Adrenal gland (tissue), 12 donors: ENCODE results near the gene ATP8B3. TPM values are rescaled to one million over a fixed set of nuclear protein-coding genes. Genes with fewer than 3 reads are reported as not detected.

Experiments
- DNase-seq, 7 donors: peaks; one replicate each; pipeline ENCODE4 v3.0.0-alpha.2; 2019 to 2020
- H3K27ac ChIP-seq, 5 donors: fragments of 200-600 bp; sonication (generic) in 4 of 5; 1 replicate in 3 of 5; 2 replicates in 2 of 5; pipeline versions ENCODE4 v1.5.1 to v1.8.0; 2016 to 2020; ENCODE audit warnings: mild to moderate bottlenecking in 1 of 5
- H3K27me3 ChIP-seq: fragments of 200-600 bp; 2 replicates; pipeline ENCODE4 v1.8.0; 2021
- H3K36me3 ChIP-seq, 2 donors: fragments of 200-600 bp; replicated peaks in 1 of 2; 1 replicate in 1 of 2; 2 replicates in 1 of 2; pipeline versions ENCODE4 v1.5.1 to v1.8.0; 2018 to 2022
- H3K4me1 ChIP-seq, 2 donors: fragments of 200-600 bp; replicated peaks in 1 of 2; 1 replicate in 1 of 2; 2 replicates in 1 of 2; pipeline versions ENCODE4 v1.5.1 to v1.8.0; 2018 to 2021
- H3K4me3 ChIP-seq, 4 donors: fragments of 200-600 bp; sonication (generic) in 3 of 4; one replicate each; pipeline ENCODE4 v1.5.1; 2016 to 2018
- H3K9me3 ChIP-seq, 3 donors: fragments of 200-600 bp; sonication (generic) in 1 of 3; replicated peaks in 1 of 3; 1 replicate in 2 of 3; 2 replicates in 1 of 3; pipeline versions ENCODE4 v1.5.1 to v1.8.0; 2016 to 2021
- POLR2A ChIP-seq, 2 donors: fragments of 450-650 bp; IDR thresholded peaks; one replicate each; pipeline ENCODE4 v1.6.1; 2017; ENCODE audit warnings: antibody characterized with exemption in 2 of 2, mild to moderate bottlenecking in 2 of 2, moderate library complexity in 1 of 2
- WGBS, 4 donors: extraction: QIAGEN DNeasy Blood & Tissue Kit in 2 of 4; methylation state at CpG; one replicate each; pipeline versions ENCODE4 v1.1.5 to v1.1.7; 2013 to 2017; 5-methylcytosine and 5-hydroxymethylcytosine counted together
- intact Hi-C, 2 donors: fragments of 100-400 bp; cut with DNase I; formaldehyde crosslinking; loops; one replicate each; pipeline versions ENCODE4 v1.14.1 to v1.15.0; 2022 to 2023
- polyA plus RNA-seq, 3 donors: library from polyadenylated mRNA; stranded (reverse); fragments of 200-250 nt in 2 of 3; fragments of 350-450 nt in 1 of 3; fragmentation: Illumina TruSeq in 1 of 3; extraction: RNeasy Lipid Tissue Mini Kit (QIAGEN cat#74804) in 1 of 3; gene quantifications; one replicate each; pipeline ENCODE4 v1.2.3, GENCODE V29; 2013 to 2014
- total RNA-seq, 9 donors: library from RNA; depleted of rRNA in 4 of 9; stranded (reverse); fragments of >200 nt in 4 of 9; fragments of 120-200 nt in 1 of 9; fragmentation: NEBNext Ultra II Directional in 1 of 9; extraction: Animal tissue kit (Norgen Biotek cat#: 25700) in 1 of 9; gene quantifications; one replicate each; pipeline versions ENCODE4 v1.1.0 to v1.2.4, GENCODE V29; 2013 to 2023
- TF ChIP-seq, protein P1 (sequence below), 6 experiments: fragments of 450-650 bp in 4 of 6; fragments of 200-600 bp in 2 of 6; sonication (generic) in 1 of 6; IDR thresholded peaks; 1 replicate in 5 of 6; 2 replicates in 1 of 6; pipeline versions ENCODE4 v1.5.1 to v1.8.0; 2016 to 2021; ENCODE audit warnings: antibody characterized with exemption in 6 of 6, mild to moderate bottlenecking in 2 of 6, moderate library complexity in 1 of 6
- donor health status: healthy with polysubstance abuse.
- donor health status: Bipolar disorder and iron deficiency.
- donor health status: DM: yes; HTN: yes; CAD: no.
- donor health status: DM: no; HTN: no; CAD: no.
- donor health status: DM: no; HTN: no; CAD: no.
- donor health status: DM: yes; HTN: yes; CAD: no.

Gene ATP8B3
- total and polyA plus RNA-seq, 12 donors = 0.26 to 15.1 (median 4.4) TPM

DNA sequence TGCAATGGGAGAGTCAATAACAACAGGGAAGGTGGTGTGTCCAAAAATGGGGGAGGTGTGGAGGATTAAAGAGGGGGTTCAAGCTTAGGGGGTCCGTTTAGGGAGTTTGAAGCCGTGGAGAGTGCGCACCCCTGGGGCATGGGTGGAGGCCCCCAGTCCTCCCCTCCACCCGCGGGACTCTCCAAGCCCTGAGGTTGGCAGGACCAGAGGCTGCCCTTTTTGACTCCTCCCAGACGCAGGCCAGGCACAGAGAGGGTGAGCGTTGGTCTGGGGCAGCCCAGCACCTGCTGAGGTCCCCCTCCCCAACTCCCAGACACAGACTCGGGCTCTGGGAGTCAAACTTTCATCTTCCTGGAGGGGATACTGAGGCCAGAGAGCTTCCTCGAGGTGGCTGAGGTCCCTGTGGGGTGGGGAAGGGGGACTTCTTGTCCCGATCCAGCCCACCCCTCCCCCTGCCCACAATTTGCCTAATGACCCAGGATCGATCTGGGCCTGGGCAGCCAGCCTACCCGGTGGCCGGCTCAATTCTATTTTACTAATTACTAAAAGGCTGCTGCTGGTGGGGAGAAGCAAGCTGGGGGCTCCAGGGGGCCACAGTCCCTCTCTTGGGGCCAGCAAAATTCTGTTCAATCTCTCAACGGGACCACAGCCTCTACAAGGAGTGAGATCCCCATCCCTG lies 61.6 kb downstream of the ATP8B3 start:
- no peak overlapping the region for H3K4me3 ChIP-seq

DNA sequence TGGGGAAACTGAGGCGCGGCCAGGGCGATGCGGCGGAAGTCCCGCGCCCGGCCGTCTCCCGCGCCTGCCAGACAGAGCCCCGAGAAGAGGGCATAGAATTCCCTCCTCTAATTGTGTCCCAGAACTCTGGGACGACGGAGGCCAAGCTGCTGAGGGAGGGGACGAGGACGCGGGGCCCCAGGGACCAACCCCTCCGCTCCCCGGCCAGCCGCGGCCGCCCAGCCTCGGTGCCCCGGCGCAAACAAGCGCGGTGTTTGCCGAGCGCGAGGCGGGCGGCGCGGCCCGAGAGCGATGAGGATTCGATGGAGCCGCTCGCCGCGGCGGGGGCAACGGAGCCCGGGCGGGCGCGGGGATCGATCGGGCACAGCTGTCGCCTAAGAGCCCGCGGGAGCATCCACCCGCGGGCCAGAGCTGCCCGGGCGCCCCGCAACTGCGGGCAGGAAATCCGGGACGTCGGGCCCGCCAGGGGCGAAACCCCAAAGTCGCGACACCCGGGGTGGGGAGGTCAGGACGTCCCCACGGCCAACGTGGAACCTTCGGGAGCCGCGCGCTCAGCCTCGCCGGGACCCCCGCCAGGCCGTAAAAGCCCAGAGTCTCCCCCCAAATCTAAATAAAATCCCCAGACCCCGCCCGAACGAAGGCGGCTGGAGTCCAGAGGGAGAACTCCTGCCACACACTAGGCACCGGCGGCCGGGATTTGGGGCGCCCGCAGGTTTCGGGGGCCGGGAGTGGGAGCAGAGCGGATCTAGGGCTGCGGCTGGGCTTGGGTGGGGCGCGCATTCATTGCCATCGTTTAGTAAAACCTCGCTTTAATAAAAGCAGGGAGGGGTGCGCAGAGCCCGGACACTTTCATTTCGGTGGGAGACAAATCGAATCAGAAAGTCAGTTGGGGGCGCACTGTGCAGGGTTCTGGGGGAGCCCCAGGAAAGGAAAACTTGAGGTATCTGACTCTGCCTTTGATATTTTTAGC lies 62.4 kb downstream of the ATP8B3 start:
- TF ChIP-seq, protein P1, sequence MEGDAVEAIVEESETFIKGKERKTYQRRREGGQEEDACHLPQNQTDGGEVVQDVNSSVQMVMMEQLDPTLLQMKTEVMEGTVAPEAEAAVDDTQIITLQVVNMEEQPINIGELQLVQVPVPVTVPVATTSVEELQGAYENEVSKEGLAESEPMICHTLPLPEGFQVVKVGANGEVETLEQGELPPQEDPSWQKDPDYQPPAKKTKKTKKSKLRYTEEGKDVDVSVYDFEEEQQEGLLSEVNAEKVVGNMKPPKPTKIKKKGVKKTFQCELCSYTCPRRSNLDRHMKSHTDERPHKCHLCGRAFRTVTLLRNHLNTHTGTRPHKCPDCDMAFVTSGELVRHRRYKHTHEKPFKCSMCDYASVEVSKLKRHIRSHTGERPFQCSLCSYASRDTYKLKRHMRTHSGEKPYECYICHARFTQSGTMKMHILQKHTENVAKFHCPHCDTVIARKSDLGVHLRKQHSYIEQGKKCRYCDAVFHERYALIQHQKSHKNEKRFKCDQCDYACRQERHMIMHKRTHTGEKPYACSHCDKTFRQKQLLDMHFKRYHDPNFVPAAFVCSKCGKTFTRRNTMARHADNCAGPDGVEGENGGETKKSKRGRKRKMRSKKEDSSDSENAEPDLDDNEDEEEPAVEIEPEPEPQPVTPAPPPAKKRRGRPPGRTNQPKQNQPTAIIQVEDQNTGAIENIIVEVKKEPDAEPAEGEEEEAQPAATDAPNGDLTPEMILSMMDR (IDR thresholded peaks at IDR 0.05) = no peak
- no peak for TF ChIP-seq POLR2A (IDR thresholded peaks at IDR 0.05)
- H3K4me1 ChIP-seq = peaks cover 0 to 12% of the 10 kb centered on the region in 2 donors
- no peaks in the 10 kb centered on the region for H3K36me3 ChIP-seq
- H3K9me3 ChIP-seq = no peaks in the 10 kb centered on the region
- H3K27ac ChIP-seq = no peak overlapping the region
- no peak overlapping the region for H3K4me3 ChIP-seq
- intact Hi-C loops = no loop called here
- no peak for DNase-seq
- H3K27me3 ChIP-seq = peaks cover 81% of the 10 kb centered on the region
- WGBS, 4 donors = 1 to 3% (median 2%) methylated on average over 8 to 99 of the region's 99 CpGs

More for the DNA sequence above, 61.6 kb downstream of the ATP8B3 start:
- TF ChIP-seq, protein P1 (IDR thresholded peaks at IDR 0.05) = no peak
- no peak for TF ChIP-seq POLR2A (IDR thresholded peaks at IDR 0.05)
- H3K27me3 ChIP-seq = peaks cover 81% of the 10 kb centered on the region
- DNase-seq = no peak
- no peaks in the 10 kb centered on the region for H3K36me3 ChIP-seq
- H3K9me3 ChIP-seq = no peaks in the 10 kb centered on the region
- intact Hi-C loops = no loop called here
- no peak overlapping the region for H3K27ac ChIP-seq
- H3K4me1 ChIP-seq = peaks cover 0 to 12% of the 10 kb centered on the region in 2 donors
- WGBS, 4 donors = 1 to 6% (median 3%) methylated on average over 11 to 14 of the region's 14 CpGs

DNA sequence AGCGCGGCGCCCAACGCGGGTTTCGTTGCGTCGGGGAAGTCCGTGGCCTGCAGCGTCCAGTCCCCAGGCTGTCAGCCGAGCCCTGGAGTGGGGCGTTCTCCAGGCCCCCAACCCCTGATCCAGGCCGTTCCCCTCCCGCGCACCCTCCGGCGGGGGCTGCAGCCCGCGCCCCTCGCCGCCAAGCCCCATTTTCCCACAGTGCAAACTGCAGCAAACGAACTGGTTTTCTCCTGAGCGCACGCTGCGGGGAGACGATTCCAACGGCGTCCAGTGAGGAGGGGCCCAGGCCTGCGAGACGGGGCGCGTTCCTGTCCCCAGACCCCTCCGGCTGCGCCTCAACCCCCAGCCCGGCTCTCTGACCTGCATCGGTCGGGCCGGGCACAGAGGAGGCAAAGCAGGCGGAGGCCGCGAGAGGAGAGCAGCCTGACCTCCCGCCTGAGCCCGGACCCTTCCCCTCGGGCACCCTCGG lies 63.2 kb downstream of the ATP8B3 start:
- no peaks in the 10 kb centered on the region for H3K9me3 ChIP-seq
- H3K4me3 ChIP-seq = no peak overlapping the region
- TF ChIP-seq POLR2A (IDR thresholded peaks at IDR 0.05) = no peak
- TF ChIP-seq, protein P1 (IDR thresholded peaks at IDR 0.05) = no peak
- no peak overlapping the region for H3K27ac ChIP-seq
- intact Hi-C loops = no loop called here
- H3K27me3 ChIP-seq = peaks cover 83% of the 10 kb centered on the region
- H3K36me3 ChIP-seq = no peaks in the 10 kb centered on the region
- H3K4me1 ChIP-seq = peaks cover 0 to 12% of the 10 kb centered on the region in 2 donors
- no peak for DNase-seq
- 0 to 10% (median 3%) methylated on average over 2 to 45 of the region's 45 CpGs for WGBS, 4 donors
